ENCODE measurements around the gene SNAP91.
"Not testable (repeated sequence)": the region's sequence is repeated elsewhere in the genome, so short reads cannot be mapped to it uniquely, and the experiment has no call there.

SNAP91 gene

GRCh38 chr6:83615025-83615999 is 93.6 kb downstream of the SNAP91 start:
- DNase-seq: no peak

- DNase-seq: no peak
Measured at GRCh38 chr6:83613378-83613777, 95.5 kb downstream of the SNAP91 start.

GRCh38 chr6:83609248-83609647 is 99.7 kb downstream of the SNAP91 start:
- DNase-seq: no peak

GRCh38 chr6:83605517-83605916 is 103.4 kb downstream of the SNAP91 start:
- DNase-seq: no peak

GRCh38 chr6:83603551-83603950 is 105.3 kb downstream of the SNAP91 start:
- no peak for DNase-seq

- no peak for DNase-seq
Measured at GRCh38 chr6:83601119-83601518, 107.8 kb downstream of the SNAP91 start.

- DNase-seq: no peak
Measured at GRCh38 chr6:83600459-83600858, 108.4 kb downstream of the SNAP91 start.

- no peak for DNase-seq
Measured at GRCh38 chr6:83597511-83597910, 111.4 kb downstream of the SNAP91 start.

GRCh38 chr6:83597051-83597450 is 111.8 kb downstream of the SNAP91 start:
- no peak for DNase-seq

GRCh38 chr6:83594941-83595340 is 114.0 kb downstream of the SNAP91 start:
- no peak for DNase-seq

- DNase-seq: no peak
Measured at GRCh38 chr6:83593395-83593785, 115.5 kb downstream of the SNAP91 start.

- no peak for DNase-seq
Measured at GRCh38 chr6:83592770-83593394, 116.0 kb downstream of the SNAP91 start.

- no peak for DNase-seq
Measured at GRCh38 chr6:83590416-83590815, 118.5 kb downstream of the SNAP91 start.

GRCh38 chr6:83589076-83589475 is 119.8 kb downstream of the SNAP91 start:
- no peak for DNase-seq

- no peak for DNase-seq
Measured at GRCh38 chr6:83578057-83578456, 130.8 kb downstream of the SNAP91 start.

- DNase-seq: no peak
Measured at GRCh38 chr6:83574783-83575182, 134.1 kb downstream of the SNAP91 start.

- not testable (repeated sequence) for DNase-seq
Measured at GRCh38 chr6:83571663-83572185, 137.2 kb downstream of the SNAP91 start.

- no peak for DNase-seq
Measured at GRCh38 chr6:83558975-83559374, 149.9 kb downstream of the SNAP91 start.

GRCh38 chr6:83556871-83557270 is 152.0 kb downstream of the SNAP91 start:
- no peak for DNase-seq

GRCh38 chr6:83551748-83552147 is 157.2 kb downstream of the SNAP91 start:
- DNase-seq: not testable (repeated sequence)

GRCh38 chr6:83550482-83550881 is 158.4 kb downstream of the SNAP91 start:
- not testable (repeated sequence) for DNase-seq

GRCh38 chr6:83546636-83547035 is 162.3 kb downstream of the SNAP91 start:
- no peak for DNase-seq

GRCh38 chr6:83539678-83540077 is 169.2 kb downstream of the SNAP91 start:
- no peak for DNase-seq
